Thyroid gland (tissue), 4 donors: ENCODE results near the gene SIL1. TPM values are rescaled to one million over a fixed set of nuclear protein-coding genes. Genes with fewer than 3 reads are reported as not detected.
"Not testable (repeated sequence)": the region's sequence is repeated elsewhere in the genome, so short reads cannot be mapped to it uniquely, and the experiment has no call there.

Experiments
- DNase-seq, 2 donors: peaks; one replicate each; pipeline ENCODE4 v3.0.0-alpha.2; 2019
- H3K27ac ChIP-seq, 3 donors: fragments of 200-600 bp; sonication (generic); 1 replicate in 2 of 3; 2 replicates in 1 of 3; pipeline ENCODE4 v1.5.1; 2016 to 2019; ENCODE audit warnings: mild to moderate bottlenecking in 1 of 3, moderate library complexity in 1 of 3
- H3K27me3 ChIP-seq: fragments of 200-600 bp; sonication (generic); one replicate; pipeline ENCODE4 v1.5.1; 2019
- H3K36me3 ChIP-seq, 2 donors: fragments of 200-600 bp; sonication (generic); one replicate each; pipeline ENCODE4 v1.5.1; 2016 to 2019
- H3K4me1 ChIP-seq, 2 donors: fragments of 200-600 bp; sonication (generic); one replicate each; pipeline ENCODE4 v1.5.1; 2017 to 2019
- H3K4me3 ChIP-seq, 3 donors: fragments of 200-600 bp; sonication (generic); replicated peaks in 1 of 3; 1 replicate in 2 of 3; 2 replicates in 1 of 3; pipeline ENCODE4 v1.5.1; 2016; ENCODE audit warnings: mild to moderate bottlenecking in 1 of 3
- H3K9me3 ChIP-seq: fragments of 200-600 bp; sonication (generic); one replicate; pipeline ENCODE4 v1.5.1; 2017
- CTCF ChIP-seq, 6 experiments: fragments of 200-600 bp in 3 of 6; fragments of 450-650 bp in 3 of 6; sonication (generic) in 3 of 6; IDR thresholded peaks; one replicate each; pipeline ENCODE4 v1.5.1; 2016 to 2019; ENCODE audit warnings: antibody characterized with exemption in 6 of 6, mild to moderate bottlenecking in 2 of 6, inconsistent platforms in 1 of 6, moderate library complexity in 1 of 6
- POLR2A ChIP-seq, 2 donors: fragments of 450-650 bp; IDR thresholded peaks; one replicate each; pipeline ENCODE4 v1.6.1; 2017; ENCODE audit warnings: antibody characterized with exemption in 2 of 2, mild to moderate bottlenecking in 2 of 2, moderate library complexity in 1 of 2
- WGBS, 2 donors: methylation state at CpG; one replicate each; pipeline ENCODE4 v1.1.5; 2017; 5-methylcytosine and 5-hydroxymethylcytosine counted together
- intact Hi-C: fragments of 100-400 bp; cut with DNase I; formaldehyde crosslinking; loops from one replicate; pipeline ENCODE4 v1.15.1; 2023
- total RNA-seq, 4 donors: library from RNA; depleted of rRNA; stranded (reverse); fragments of >200 nt; gene quantifications; one replicate each; pipeline ENCODE4 v1.2.3, GENCODE V29; 2016

The SIL1 gene
- total RNA-seq, 4 donors from 2014 or later, result 57.5 to 103 (median 81.7) TPM

GRCh38 chr5:139193928-139194327 lies 4.2 kb downstream of the SIL1 start:
- peak in 3 of 6 experiments; percentile 25 to 31 (median 31) for TF ChIP-seq CTCF (IDR thresholded peaks at IDR 0.05)
- no peak for TF ChIP-seq POLR2A (IDR thresholded peaks at IDR 0.05)
- intact Hi-C loops, result no loop called here
- H3K4me3 ChIP-seq, result no peak overlapping the region
- no peak for DNase-seq
- H3K27ac ChIP-seq, result no peak overlapping the region
- H3K36me3 ChIP-seq, result no peaks in the 10 kb centered on the region
- peaks cover 3 to 13% of the 10 kb centered on the region in 2 donors for H3K4me1 ChIP-seq
- no peaks in the 10 kb centered on the region for H3K9me3 ChIP-seq
- WGBS, 2 donors, result 91 to 93% methylated on average over 1 of the region's 1 CpG
- no peaks in the 10 kb centered on the region for H3K27me3 ChIP-seq

- WGBS, 2 donors, result 86 to 92% methylated on average over 4 of the region's 4 CpGs
- H3K27me3 ChIP-seq, intact Hi-C loops, DNase-seq, H3K4me3 ChIP-seq, H3K36me3 ChIP-seq, H3K27ac ChIP-seq, H3K9me3 ChIP-seq: not testable (repeated sequence)
- H3K4me1 ChIP-seq, result peaks cover 8 to 13% of the 10 kb centered on the region in 2 donors
These were observed 5.3 kb downstream of the SIL1 start for GRCh38 chr5:139192906-139193305.

- DNase-seq, H3K9me3 ChIP-seq, H3K27ac ChIP-seq, H3K27me3 ChIP-seq, H3K4me1 ChIP-seq, intact Hi-C loops, H3K36me3 ChIP-seq, H3K4me3 ChIP-seq: not testable (repeated sequence)
- 93% methylated on average over 3 of the region's 3 CpGs for WGBS, 2 donors
These were observed 6.2 kb downstream of the SIL1 start for GRCh38 chr5:139191954-139192353.

GRCh38 chr5:139190125-139190524 lies 8.0 kb downstream of the SIL1 start:
- H3K27ac ChIP-seq, result peak overlapping the region in 1 of 3 donors; percentile 3
- WGBS, 2 donors, result 53 to 66% methylated on average over 3 of the region's 3 CpGs
- H3K4me1 ChIP-seq, result peaks cover 8 to 13% of the 10 kb centered on the region in 2 donors
- no peak for TF ChIP-seq CTCF (IDR thresholded peaks at IDR 0.05)
- TF ChIP-seq POLR2A (IDR thresholded peaks at IDR 0.05), result no peak
- no peaks in the 10 kb centered on the region for H3K9me3 ChIP-seq
- no peak for DNase-seq
- H3K4me3 ChIP-seq, result no peak overlapping the region
- intact Hi-C loops, result no loop called here
- no peaks in the 10 kb centered on the region for H3K27me3 ChIP-seq
- H3K36me3 ChIP-seq, result no peaks in the 10 kb centered on the region

- Histone ChIP-seq H3K9me3 (no peaks in the 10 kb centered on the region), H3K27me3 (no peaks in the 10 kb centered on the region), H3K4me1 (peaks cover 12 to 13% of the 10 kb centered on the region in 2 donors), H3K36me3 (no peaks in the 10 kb centered on the region), H3K27ac (no peak overlapping the region), H3K4me3 (no peak overlapping the region)
- WGBS, 2 donors, result 85 to 88% methylated on average over 5 of the region's 5 CpGs
- intact Hi-C loops, result no loop called here
- DNase-seq, result no peak
- no peak for TF ChIP-seq CTCF (IDR thresholded peaks at IDR 0.05)
- no peak for TF ChIP-seq POLR2A (IDR thresholded peaks at IDR 0.05)
These were observed 9.5 kb downstream of the SIL1 start for GRCh38 chr5:139188558-139189270.

- Histone ChIP-seq H3K4me1 (peaks cover 22 to 23% of the 10 kb centered on the region in 2 donors), H3K27ac (no peak overlapping the region), H3K4me3 (no peak overlapping the region), H3K27me3 (no peaks in the 10 kb centered on the region), H3K9me3 (no peaks in the 10 kb centered on the region), H3K36me3 (no peaks in the 10 kb centered on the region)
- no peak for DNase-seq
- WGBS, 2 donors, result 91 to 95% methylated on average over 6 of the region's 6 CpGs
- intact Hi-C loops, result no loop called here
- TF ChIP-seq CTCF (IDR thresholded peaks at IDR 0.05) (no peak), POLR2A (IDR thresholded peaks at IDR 0.05) (no peak)
These were observed 11.3 kb downstream of the SIL1 start for GRCh38 chr5:139186752-139187326.
